ENCODE measurements around the gene MLLT1. TPM values are rescaled to one million over a fixed set of nuclear protein-coding genes. Genes with fewer than 3 reads are reported as not detected.

MLLT1 gene
- total RNA-seq, 1 donor from 2014 or later = 65.8 TPM

DNA sequence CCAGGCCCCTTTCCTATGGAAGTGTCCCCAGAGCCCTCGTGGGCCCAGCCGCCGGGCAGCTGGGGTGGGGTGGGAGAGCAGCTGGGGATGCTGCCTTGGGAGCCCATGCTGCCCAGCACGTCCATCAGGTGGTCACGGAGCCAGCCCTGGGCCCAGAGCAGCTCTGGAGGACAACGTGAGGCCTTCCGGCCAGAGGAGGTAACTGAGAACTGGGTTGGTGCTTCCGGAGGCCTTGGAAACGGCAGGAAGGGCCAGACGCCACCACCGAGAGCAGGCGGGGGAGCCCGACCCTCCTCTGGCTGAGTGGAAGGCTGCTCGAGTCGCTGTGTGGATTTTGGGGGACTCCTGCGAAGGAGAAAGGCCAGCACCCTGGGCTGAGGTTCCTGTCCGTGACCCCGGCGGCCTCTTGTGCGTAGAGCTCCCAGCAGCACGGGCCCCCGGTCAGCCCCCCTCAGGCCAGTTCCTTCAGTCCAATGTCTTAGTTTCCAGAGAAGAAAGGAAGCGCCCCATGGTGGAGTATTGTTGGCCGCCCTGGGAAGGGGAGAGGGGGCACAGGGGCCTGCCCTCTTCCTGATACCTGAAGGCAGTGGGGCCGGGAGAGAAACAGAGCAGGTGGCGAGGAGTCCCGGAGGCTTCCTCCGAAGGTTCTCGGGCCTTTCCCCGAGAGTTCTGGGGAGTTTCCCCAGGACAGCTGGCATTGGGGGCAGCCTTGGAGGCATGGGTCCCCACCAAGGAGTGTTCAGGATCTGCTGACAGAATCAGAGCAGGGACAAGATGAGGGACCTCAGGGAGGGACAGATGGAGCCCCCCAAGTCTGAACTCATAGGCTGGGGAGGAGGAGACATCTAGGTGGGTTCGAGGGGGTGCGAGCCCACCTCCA, 68.8 kb downstream of the MLLT1 start:
- peaks cover 10% of the 10 kb centered on the region for H3K36me3 Mint-ChIP-seq (ENCODE audit: unreplicated experiment)
- no peak overlapping the region for H3K27ac Mint-ChIP-seq (ENCODE audit: unreplicated experiment)
- no peaks in the 10 kb centered on the region for H3K4me1 Mint-ChIP-seq (ENCODE audit: unreplicated experiment)
- no peak overlapping the region for H3K4me3 Mint-ChIP-seq (ENCODE audit: unreplicated experiment)
- no peaks in the 10 kb centered on the region for H3K27me3 Mint-ChIP-seq (ENCODE audit: unreplicated experiment)
- no peaks in the 10 kb centered on the region for H3K9me3 Mint-ChIP-seq (ENCODE audit: unreplicated experiment)
- peak; percentile 82 for DNase-seq (ENCODE audit: extremely low spot score, unreplicated experiment)
- TF ChIP-seq, protein P1, sequence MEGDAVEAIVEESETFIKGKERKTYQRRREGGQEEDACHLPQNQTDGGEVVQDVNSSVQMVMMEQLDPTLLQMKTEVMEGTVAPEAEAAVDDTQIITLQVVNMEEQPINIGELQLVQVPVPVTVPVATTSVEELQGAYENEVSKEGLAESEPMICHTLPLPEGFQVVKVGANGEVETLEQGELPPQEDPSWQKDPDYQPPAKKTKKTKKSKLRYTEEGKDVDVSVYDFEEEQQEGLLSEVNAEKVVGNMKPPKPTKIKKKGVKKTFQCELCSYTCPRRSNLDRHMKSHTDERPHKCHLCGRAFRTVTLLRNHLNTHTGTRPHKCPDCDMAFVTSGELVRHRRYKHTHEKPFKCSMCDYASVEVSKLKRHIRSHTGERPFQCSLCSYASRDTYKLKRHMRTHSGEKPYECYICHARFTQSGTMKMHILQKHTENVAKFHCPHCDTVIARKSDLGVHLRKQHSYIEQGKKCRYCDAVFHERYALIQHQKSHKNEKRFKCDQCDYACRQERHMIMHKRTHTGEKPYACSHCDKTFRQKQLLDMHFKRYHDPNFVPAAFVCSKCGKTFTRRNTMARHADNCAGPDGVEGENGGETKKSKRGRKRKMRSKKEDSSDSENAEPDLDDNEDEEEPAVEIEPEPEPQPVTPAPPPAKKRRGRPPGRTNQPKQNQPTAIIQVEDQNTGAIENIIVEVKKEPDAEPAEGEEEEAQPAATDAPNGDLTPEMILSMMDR (IDR thresholded peaks at IDR 0.05) = no peak

DNA sequence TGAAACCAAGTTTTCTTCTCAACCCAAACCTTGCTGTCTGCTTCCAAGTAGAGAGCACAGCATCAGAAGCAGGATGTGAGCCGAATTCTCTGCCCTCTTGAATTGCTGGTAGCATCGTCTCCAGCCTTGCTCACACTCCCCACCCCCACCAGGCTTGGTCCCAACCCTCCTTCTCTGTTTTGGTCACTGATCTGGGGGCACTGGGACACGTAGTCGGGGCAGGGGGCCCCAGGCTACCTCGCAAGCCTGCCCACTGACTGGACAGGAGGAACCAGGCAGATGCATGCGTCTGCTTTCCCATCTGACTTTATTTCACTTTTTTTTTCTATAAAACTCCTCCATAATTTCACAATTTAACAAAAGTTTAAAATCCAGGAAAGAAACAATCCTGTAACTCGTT, 69.7 kb downstream of the MLLT1 start:
- peaks cover 10% of the 10 kb centered on the region for H3K36me3 Mint-ChIP-seq (ENCODE audit: unreplicated experiment)
- H3K4me3 Mint-ChIP-seq (ENCODE audit: unreplicated experiment) = no peak overlapping the region
- H3K4me1 Mint-ChIP-seq (ENCODE audit: unreplicated experiment) = no peaks in the 10 kb centered on the region
- no peaks in the 10 kb centered on the region for H3K9me3 Mint-ChIP-seq (ENCODE audit: unreplicated experiment)
- no peak overlapping the region for H3K27ac Mint-ChIP-seq (ENCODE audit: unreplicated experiment)
- H3K27me3 Mint-ChIP-seq (ENCODE audit: unreplicated experiment) = no peaks in the 10 kb centered on the region
- TF ChIP-seq, protein P1 (IDR thresholded peaks at IDR 0.05) = no peak
- DNase-seq (ENCODE audit: extremely low spot score, unreplicated experiment) = no peak

DNA sequence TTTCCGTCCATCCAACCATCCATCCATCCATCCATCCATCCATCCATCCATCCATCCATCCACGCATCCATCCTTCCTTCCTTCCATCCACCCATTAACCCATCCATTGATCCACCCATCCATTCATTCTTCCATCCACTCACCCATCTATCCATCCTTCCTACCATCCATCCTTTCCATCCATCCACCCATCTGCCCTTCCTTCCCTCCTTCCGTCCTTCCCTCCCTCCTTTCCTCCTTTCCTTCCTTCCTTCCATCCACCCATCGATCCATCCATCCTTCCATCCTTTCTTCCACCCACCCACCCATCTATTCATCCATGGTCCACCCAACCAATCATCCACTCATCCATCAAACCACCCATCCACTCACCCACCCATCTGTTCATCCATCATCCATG, 70.1 kb downstream of the MLLT1 start:
- no peak for DNase-seq (ENCODE audit: extremely low spot score, unreplicated experiment)
- Mint-ChIP-seq H3K4me1 (ENCODE audit: unreplicated experiment) (no peaks in the 10 kb centered on the region), H3K9me3 (ENCODE audit: unreplicated experiment) (no peaks in the 10 kb centered on the region), H3K27me3 (ENCODE audit: unreplicated experiment) (no peaks in the 10 kb centered on the region), H3K4me3 (ENCODE audit: unreplicated experiment) (no peak overlapping the region), H3K36me3 (ENCODE audit: unreplicated experiment) (peaks cover 10% of the 10 kb centered on the region), H3K27ac (ENCODE audit: unreplicated experiment) (no peak overlapping the region)
- TF ChIP-seq, protein P1 (IDR thresholded peaks at IDR 0.05) = no peak

DNA sequence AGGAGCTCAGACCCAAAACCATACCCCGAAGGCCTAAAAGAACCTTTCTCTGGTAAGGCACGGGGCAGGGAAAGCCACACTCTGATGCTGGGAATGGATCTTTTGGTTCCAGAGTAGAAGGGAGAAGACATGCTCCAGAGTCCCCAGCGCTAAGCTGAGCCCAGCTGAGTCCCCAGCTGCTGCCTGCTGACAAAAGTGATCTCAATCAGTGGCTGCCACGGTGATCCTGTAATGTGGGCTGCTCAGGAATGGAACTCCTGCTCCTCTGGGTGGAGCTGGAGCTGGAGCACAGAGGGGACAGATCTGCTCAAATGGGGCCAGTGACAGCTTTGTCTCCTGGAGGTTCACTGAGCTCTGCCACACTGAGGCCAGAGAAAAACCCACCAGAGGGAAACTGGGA, 70.5 kb downstream of the MLLT1 start:
- Mint-ChIP-seq H3K4me3 (ENCODE audit: unreplicated experiment) (no peak overlapping the region), H3K4me1 (ENCODE audit: unreplicated experiment) (no peaks in the 10 kb centered on the region), H3K27ac (ENCODE audit: unreplicated experiment) (no peak overlapping the region), H3K36me3 (ENCODE audit: unreplicated experiment) (peaks cover 10% of the 10 kb centered on the region), H3K9me3 (ENCODE audit: unreplicated experiment) (no peaks in the 10 kb centered on the region), H3K27me3 (ENCODE audit: unreplicated experiment) (no peaks in the 10 kb centered on the region)
- DNase-seq (ENCODE audit: extremely low spot score, unreplicated experiment) = no peak
- TF ChIP-seq, protein P1 (IDR thresholded peaks at IDR 0.05) = no peak

DNA sequence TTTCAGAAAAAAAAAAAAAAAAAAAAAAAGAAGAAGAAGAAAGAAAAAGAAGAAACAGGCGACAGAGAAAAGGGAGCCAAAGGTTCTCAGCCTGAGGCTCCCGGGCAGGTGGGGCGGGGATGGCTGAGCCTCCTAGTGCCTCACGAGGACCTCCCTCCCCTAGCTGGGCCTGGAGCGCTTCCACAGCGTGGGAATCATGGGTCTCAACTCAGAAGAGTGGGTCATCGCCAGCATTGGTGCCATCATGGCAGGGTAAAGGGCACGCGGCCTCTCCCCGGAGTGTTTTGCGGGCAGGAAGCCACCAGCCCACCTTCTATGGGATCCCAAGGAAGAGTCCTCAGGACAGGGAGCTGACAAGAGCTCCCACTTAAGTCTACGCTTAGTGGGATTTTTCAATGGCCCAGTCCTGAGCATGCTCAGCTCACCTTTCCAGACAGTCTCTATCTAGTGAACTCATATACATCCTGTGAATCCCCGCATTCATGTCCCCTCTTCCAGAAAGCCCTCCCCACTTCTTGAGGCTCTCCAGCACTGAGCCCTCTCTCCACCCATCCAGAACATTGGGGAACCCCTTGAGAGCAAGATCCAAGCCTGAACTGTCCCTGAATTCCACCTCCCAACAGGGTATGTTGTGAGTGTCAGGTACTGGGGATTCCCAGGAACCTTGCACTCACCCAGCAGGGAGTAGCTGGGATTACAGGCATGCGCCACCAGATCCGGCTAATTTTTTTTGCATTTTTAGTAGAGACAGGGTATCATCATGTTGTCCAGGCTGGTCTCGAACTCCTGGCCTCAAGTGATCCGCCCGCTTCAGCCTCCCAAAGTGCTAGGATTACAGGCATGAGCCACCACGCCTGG, 74.7 kb downstream of the MLLT1 start:
- H3K36me3 Mint-ChIP-seq (ENCODE audit: unreplicated experiment) = no peaks in the 10 kb centered on the region
- H3K27ac Mint-ChIP-seq (ENCODE audit: unreplicated experiment) = no peak overlapping the region
- H3K4me1 Mint-ChIP-seq (ENCODE audit: unreplicated experiment) = no peaks in the 10 kb centered on the region
- H3K27me3 Mint-ChIP-seq (ENCODE audit: unreplicated experiment) = no peaks in the 10 kb centered on the region
- TF ChIP-seq, protein P1 (IDR thresholded peaks at IDR 0.05) = no peak
- DNase-seq (ENCODE audit: extremely low spot score, unreplicated experiment) = no peak
- no peak overlapping the region for H3K4me3 Mint-ChIP-seq (ENCODE audit: unreplicated experiment)
- no peaks in the 10 kb centered on the region for H3K9me3 Mint-ChIP-seq (ENCODE audit: unreplicated experiment)

Measured in osteocyte (in vitro differentiated cells).